ENCODE measurements around the gene FADD.

FADD gene

GRCh38 chr11:70186936-70187335, 16.2 kb upstream of the FADD start:
- TF ChIP-seq RAD21 (IDR thresholded peaks at IDR 0.05; ENCODE audit: low read depth) (no peak), CREB1 (IDR thresholded peaks at IDR 0.05; ENCODE audit: low read depth) (no peak), TCF12 (IDR thresholded peaks at IDR 0.05; ENCODE audit: low read depth) (no peak), ZBTB7A (IDR thresholded peaks at IDR 0.05; ENCODE audit: low read depth) (no peak), EGR1 (IDR thresholded peaks at IDR 0.05) (no peak), YY1 (IDR thresholded peaks at IDR 0.05; ENCODE audit: low read depth) (no peak), TAF1 (IDR thresholded peaks at IDR 0.05; ENCODE audit: low read depth) (no peak), FOXM1 (IDR thresholded peaks at IDR 0.05; ENCODE audit: borderline replicate concordance, low read depth) (no peak), EP300 (IDR thresholded peaks at IDR 0.05; ENCODE audit: borderline replicate concordance) (no peak), TEAD4 (IDR thresholded peaks at IDR 0.05) (no peak), NFIC (IDR thresholded peaks at IDR 0.05) (no peak), CEBPB (IDR thresholded peaks at IDR 0.05) (no peak)
- TF ChIP-seq, protein P1, sequence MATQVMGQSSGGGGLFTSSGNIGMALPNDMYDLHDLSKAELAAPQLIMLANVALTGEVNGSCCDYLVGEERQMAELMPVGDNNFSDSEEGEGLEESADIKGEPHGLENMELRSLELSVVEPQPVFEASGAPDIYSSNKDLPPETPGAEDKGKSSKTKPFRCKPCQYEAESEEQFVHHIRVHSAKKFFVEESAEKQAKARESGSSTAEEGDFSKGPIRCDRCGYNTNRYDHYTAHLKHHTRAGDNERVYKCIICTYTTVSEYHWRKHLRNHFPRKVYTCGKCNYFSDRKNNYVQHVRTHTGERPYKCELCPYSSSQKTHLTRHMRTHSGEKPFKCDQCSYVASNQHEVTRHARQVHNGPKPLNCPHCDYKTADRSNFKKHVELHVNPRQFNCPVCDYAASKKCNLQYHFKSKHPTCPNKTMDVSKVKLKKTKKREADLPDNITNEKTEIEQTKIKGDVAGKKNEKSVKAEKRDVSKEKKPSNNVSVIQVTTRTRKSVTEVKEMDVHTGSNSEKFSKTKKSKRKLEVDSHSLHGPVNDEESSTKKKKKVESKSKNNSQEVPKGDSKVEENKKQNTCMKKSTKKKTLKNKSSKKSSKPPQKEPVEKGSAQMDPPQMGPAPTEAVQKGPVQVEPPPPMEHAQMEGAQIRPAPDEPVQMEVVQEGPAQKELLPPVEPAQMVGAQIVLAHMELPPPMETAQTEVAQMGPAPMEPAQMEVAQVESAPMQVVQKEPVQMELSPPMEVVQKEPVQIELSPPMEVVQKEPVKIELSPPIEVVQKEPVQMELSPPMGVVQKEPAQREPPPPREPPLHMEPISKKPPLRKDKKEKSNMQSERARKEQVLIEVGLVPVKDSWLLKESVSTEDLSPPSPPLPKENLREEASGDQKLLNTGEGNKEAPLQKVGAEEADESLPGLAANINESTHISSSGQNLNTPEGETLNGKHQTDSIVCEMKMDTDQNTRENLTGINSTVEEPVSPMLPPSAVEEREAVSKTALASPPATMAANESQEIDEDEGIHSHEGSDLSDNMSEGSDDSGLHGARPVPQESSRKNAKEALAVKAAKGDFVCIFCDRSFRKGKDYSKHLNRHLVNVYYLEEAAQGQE (IDR thresholded peaks at IDR 0.05; ENCODE audit: low read depth) = no peak
- TF ChIP-seq, protein P2, sequence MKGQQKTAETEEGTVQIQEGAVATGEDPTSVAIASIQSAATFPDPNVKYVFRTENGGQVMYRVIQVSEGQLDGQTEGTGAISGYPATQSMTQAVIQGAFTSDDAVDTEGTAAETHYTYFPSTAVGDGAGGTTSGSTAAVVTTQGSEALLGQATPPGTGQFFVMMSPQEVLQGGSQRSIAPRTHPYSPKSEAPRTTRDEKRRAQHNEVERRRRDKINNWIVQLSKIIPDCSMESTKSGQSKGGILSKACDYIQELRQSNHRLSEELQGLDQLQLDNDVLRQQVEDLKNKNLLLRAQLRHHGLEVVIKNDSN (IDR thresholded peaks at IDR 0.05) = no peak
- TF ChIP-seq, protein P3, sequence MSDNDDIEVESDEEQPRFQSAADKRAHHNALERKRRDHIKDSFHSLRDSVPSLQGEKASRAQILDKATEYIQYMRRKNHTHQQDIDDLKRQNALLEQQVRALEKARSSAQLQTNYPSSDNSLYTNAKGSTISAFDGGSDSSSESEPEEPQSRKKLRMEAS (IDR thresholded peaks at IDR 0.05) = no peak

GRCh38 chr11:70187771-70188170, 15.3 kb upstream of the FADD start:
- TF ChIP-seq, protein P1 (IDR thresholded peaks at IDR 0.05; ENCODE audit: low read depth) = no peak
- no peak for TF ChIP-seq EGR1 (IDR thresholded peaks at IDR 0.05)
- TF ChIP-seq CEBPB (IDR thresholded peaks at IDR 0.05) = no peak
- TF ChIP-seq, protein P2 (IDR thresholded peaks at IDR 0.05) = no peak
- no peak for TF ChIP-seq TCF12 (IDR thresholded peaks at IDR 0.05; ENCODE audit: low read depth)
- TF ChIP-seq EP300 (IDR thresholded peaks at IDR 0.05; ENCODE audit: borderline replicate concordance) = no peak
- TF ChIP-seq ZBTB7A (IDR thresholded peaks at IDR 0.05; ENCODE audit: low read depth) = no peak
- TF ChIP-seq FOXM1 (IDR thresholded peaks at IDR 0.05; ENCODE audit: borderline replicate concordance, low read depth) = no peak
- TF ChIP-seq, protein P3 (IDR thresholded peaks at IDR 0.05) = no peak
- TF ChIP-seq NFIC (IDR thresholded peaks at IDR 0.05) = no peak
- no peak for TF ChIP-seq YY1 (IDR thresholded peaks at IDR 0.05; ENCODE audit: low read depth)
- no peak for TF ChIP-seq CREB1 (IDR thresholded peaks at IDR 0.05; ENCODE audit: low read depth)
- no peak for TF ChIP-seq TEAD4 (IDR thresholded peaks at IDR 0.05)
- TF ChIP-seq TAF1 (IDR thresholded peaks at IDR 0.05; ENCODE audit: low read depth) = no peak
- no peak for TF ChIP-seq RAD21 (IDR thresholded peaks at IDR 0.05; ENCODE audit: low read depth)

DNA sequence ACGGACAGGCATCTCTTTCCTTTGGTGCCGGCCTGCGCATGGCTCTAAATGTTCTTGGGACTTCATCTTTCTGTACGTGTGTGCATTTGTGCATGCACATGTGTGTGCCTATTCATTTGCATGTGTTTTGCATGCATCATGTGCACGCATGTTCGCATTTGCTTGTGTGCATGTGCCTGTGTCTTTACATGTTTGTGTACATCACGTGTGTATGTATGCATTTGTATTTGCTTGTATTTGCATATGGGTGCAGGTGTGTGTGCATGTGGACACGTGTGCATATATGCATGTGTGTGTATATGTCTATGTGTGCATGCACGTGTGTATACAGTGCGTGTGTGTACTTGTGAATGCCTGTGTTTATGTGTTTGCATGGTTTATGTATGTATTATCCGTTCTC, 13.5 kb upstream of the FADD start:
- TF ChIP-seq NFIC (IDR thresholded peaks at IDR 0.05) = no peak
- no peak for TF ChIP-seq EP300 (IDR thresholded peaks at IDR 0.05; ENCODE audit: borderline replicate concordance)
- TF ChIP-seq CEBPB (IDR thresholded peaks at IDR 0.05) = no peak
- no peak for TF ChIP-seq TAF1 (IDR thresholded peaks at IDR 0.05; ENCODE audit: low read depth)
- TF ChIP-seq TEAD4 (IDR thresholded peaks at IDR 0.05) = no peak
- no peak for TF ChIP-seq TCF12 (IDR thresholded peaks at IDR 0.05; ENCODE audit: low read depth)
- no peak for TF ChIP-seq RAD21 (IDR thresholded peaks at IDR 0.05; ENCODE audit: low read depth)
- no peak for TF ChIP-seq EGR1 (IDR thresholded peaks at IDR 0.05)
- TF ChIP-seq, protein P2 (IDR thresholded peaks at IDR 0.05) = no peak
- TF ChIP-seq YY1 (IDR thresholded peaks at IDR 0.05; ENCODE audit: low read depth) = no peak
- TF ChIP-seq CREB1 (IDR thresholded peaks at IDR 0.05; ENCODE audit: low read depth) = no peak
- TF ChIP-seq FOXM1 (IDR thresholded peaks at IDR 0.05; ENCODE audit: borderline replicate concordance, low read depth) = no peak
- TF ChIP-seq, protein P3 (IDR thresholded peaks at IDR 0.05) = no peak
- TF ChIP-seq, protein P1 (IDR thresholded peaks at IDR 0.05; ENCODE audit: low read depth) = no peak
- no peak for TF ChIP-seq ZBTB7A (IDR thresholded peaks at IDR 0.05; ENCODE audit: low read depth)

Measured in Ishikawa (cell line).